Spleen (tissue), 11 donors: Measurements from ENCODE around the gene NEURL1. TPM values are rescaled to one million over a fixed set of nuclear protein-coding genes. Genes with fewer than 3 reads are reported as not detected.

Experiments used
- DNase-seq: peaks from one replicate; pipeline ENCODE4 v3.0.0-alpha.2; 2020
- H3K27ac ChIP-seq, 8 donors: fragments of 200-600 bp; sonication (generic) in 7 of 8; 1 replicate in 4 of 8; 2 replicates in 4 of 8; pipeline versions ENCODE4 v1.5.0 to v1.8.0; 2016 to 2021; ENCODE audit warnings: inconsistent platforms in 4 of 8, mild to moderate bottlenecking in 4 of 8, moderate library complexity in 1 of 8
- H3K27me3 ChIP-seq, 7 donors: fragments of 200-600 bp; sonication (generic) in 6 of 7; replicated peaks in 1 of 7; 1 replicate in 4 of 7; 2 replicates in 3 of 7; pipeline versions ENCODE4 v1.5.0 to v1.8.0; 2016 to 2021; ENCODE audit warnings: inconsistent platforms in 3 of 7, mild to moderate bottlenecking in 1 of 7
- H3K36me3 ChIP-seq, 6 donors: fragments of 200-600 bp; sonication (generic) in 5 of 6; 1 replicate in 4 of 6; 2 replicates in 2 of 6; pipeline versions ENCODE4 v1.5.0 to v1.8.0; 2016 to 2021; ENCODE audit warnings: inconsistent platforms in 2 of 6
- H3K4me1 ChIP-seq, 6 donors: fragments of 200-600 bp; sonication (generic) in 5 of 6; 1 replicate in 3 of 6; 2 replicates in 3 of 6; pipeline versions ENCODE4 v1.5.0 to v1.8.0; 2016 to 2021; ENCODE audit warnings: inconsistent platforms in 3 of 6
- H3K4me3 ChIP-seq, 8 donors: fragments of 200-600 bp; sonication (generic) in 7 of 8; 1 replicate in 4 of 8; 2 replicates in 4 of 8; pipeline versions ENCODE4 v1.5.0 to v1.8.0; 2016 to 2021; ENCODE audit warnings: inconsistent platforms in 4 of 8, mild to moderate bottlenecking in 4 of 8, moderate library complexity in 2 of 8
- H3K9me3 ChIP-seq, 8 donors: fragments of 200-600 bp; sonication (generic) in 7 of 8; 1 replicate in 4 of 8; 2 replicates in 4 of 8; pipeline versions ENCODE4 v1.5.0 to v1.8.0; 2016 to 2021; ENCODE audit warnings: inconsistent platforms in 4 of 8
- CTCF ChIP-seq, 11 experiments: fragments of 200-600 bp in 7 of 11; fragments of 450-650 bp in 4 of 11; sonication (generic) in 4 of 11; IDR thresholded peaks in 8 of 11; conservative IDR thresholded peaks in 3 of 11; 1 replicate in 7 of 11; 2 replicates in 4 of 11; pipeline versions ENCODE4 v1.4.0 to v1.8.0; 2016 to 2021; ENCODE audit warnings: antibody characterized with exemption in 11 of 11, inconsistent platforms in 4 of 11, mild to moderate bottlenecking in 1 of 11
- POLR2A ChIP-seq, 3 donors: fragments of 450-650 bp; IDR thresholded peaks; one replicate each; pipeline ENCODE4 v1.5.1; 2017; ENCODE audit warnings: antibody characterized with exemption in 3 of 3, mild to moderate bottlenecking in 1 of 3
- POLR2AphosphoS5 ChIP-seq, 3 donors: sonication (generic); formaldehyde crosslinking; IDR thresholded peaks; one replicate each; pipeline ENCODE4 v1.5.1; 2017; ENCODE audit warnings: antibody characterized with exemption in 3 of 3
- WGBS, 5 donors: extraction: QIAGEN DNeasy Blood & Tissue Kit in 3 of 5; methylation state at CpG; one replicate each; pipeline versions ENCODE4 v1.1.5 to v1.1.7; 2013 to 2018; 5-methylcytosine and 5-hydroxymethylcytosine counted together
- intact Hi-C: fragments of 100-400 bp; cut with DNase I; formaldehyde crosslinking; loops from one replicate; pipeline ENCODE4 v1.15.0; 2023; ENCODE audit warnings: low total_unique reads
- polyA plus RNA-seq, 3 donors: library from polyadenylated mRNA; stranded (reverse); fragments of 200-250 nt; gene quantifications; one replicate each; pipeline ENCODE4 v1.2.1, GENCODE V29; 2013
- total RNA-seq, 7 donors: library from RNA; depleted of rRNA in 3 of 7; stranded (reverse); fragments of >200 nt in 3 of 7; fragmentation: NEBNext Ultra II Directional in 4 of 7; extraction: Animal tissue kit (Norgen Biotek cat#: 25700) in 4 of 7; gene quantifications; one replicate each; pipeline versions ENCODE4 v1.1.0 to v1.2.1, GENCODE V29; 2016 to 2021
- donor health status: healthy with polysubstance abuse.
- donor health status: DM: no; HTN: no; CAD: no; lungs with moderate emphysema.
- donor health status: DM: no; HTN: no; CAD: no.
- donor health status: Bipolar disorder and iron deficiency.
- donor health status: healthy.
- donor health status: DM: no; HTN: no; CAD: no.
- donor health status: DM: yes; HTN: yes; CAD: no.

Gene NEURL1
- total and polyA plus RNA-seq, 10 donors, result 0.43 to 3.6 (median 2.3) TPM

GRCh38 chr10:103541616-103542015 lies 48.1 kb downstream of the NEURL1 start:
- Histone ChIP-seq H3K27me3 (peaks cover 0 to 26% (median 0%) of the 10 kb centered on the region in 7 donors), H3K27ac (no peak overlapping the region), H3K4me1 (peaks cover 8 to 18% (median 13%) of the 10 kb centered on the region in 6 donors), H3K4me3 (no peak overlapping the region), H3K9me3 (no peaks in the 10 kb centered on the region), H3K36me3 (no peaks in the 10 kb centered on the region)
- intact Hi-C loops, result no loop called here
- no peak for DNase-seq
- 84 to 96% (median 94%) methylated on average over 3 of the region's 3 CpGs for WGBS, 5 donors
- TF ChIP-seq POLR2A (IDR thresholded peaks at IDR 0.05) (no peak), CTCF (IDR thresholded peaks at IDR 0.05 in 8 of 11, conservative IDR thresholded peaks at IDR 0.05 in 3 of 11) (no peak), POLR2AphosphoS5 (IDR thresholded peaks at IDR 0.05) (no peak)

DNA sequence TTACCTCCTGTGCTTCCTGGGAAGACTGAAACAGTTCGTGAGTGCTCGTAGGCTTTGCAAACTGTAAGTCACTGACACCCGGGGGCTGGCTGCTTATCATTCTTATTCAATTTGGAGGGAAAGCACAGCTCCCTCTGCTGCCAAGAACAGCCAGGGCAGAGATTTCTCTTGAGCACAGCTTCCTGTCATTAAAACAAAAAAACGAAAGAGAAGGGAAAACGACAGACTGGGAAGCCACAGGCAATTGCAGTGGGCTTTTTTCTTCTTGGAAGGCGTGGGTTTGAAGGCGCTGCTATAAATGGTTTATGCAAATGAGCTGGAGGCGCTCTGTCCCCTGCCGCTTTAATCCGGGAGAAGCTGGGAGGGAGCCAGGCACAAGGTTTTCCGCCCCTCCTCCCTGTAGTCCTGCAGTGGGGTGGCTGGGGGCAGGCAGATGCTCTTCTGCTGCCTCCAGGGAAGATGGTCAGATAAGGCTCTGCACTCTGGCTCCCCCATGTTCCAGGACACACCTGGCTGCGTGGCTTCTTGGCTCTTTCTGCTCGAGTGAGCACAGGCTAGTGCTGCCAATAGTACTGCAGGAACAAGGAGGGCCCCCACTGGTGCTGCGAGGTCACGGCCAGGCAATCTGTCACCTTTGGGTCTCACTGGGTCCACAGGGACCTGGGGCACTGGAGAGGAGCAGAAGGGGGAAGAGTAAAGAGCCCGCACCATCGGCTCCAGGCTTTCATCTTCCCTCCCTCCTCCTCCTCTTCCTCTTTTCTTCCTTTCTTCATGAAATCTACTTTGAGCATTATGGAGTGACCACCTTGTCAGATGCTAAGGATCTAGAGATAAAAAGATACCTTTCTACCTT lies 49.5 kb downstream of the NEURL1 start:
- Histone ChIP-seq H3K4me3 (peak overlapping the region in 6 of 8 donors; percentile 19 to 63 (median 26)), H3K9me3 (no peaks in the 10 kb centered on the region), H3K27ac (peak overlapping the region in 1 of 8 donors; percentile 30), H3K36me3 (no peaks in the 10 kb centered on the region), H3K27me3 (peaks cover 0 to 18% (median 0%) of the 10 kb centered on the region in 7 donors), H3K4me1 (peaks cover 8 to 23% (median 13%) of the 10 kb centered on the region in 6 donors)
- intact Hi-C loops, result no loop called here
- 4 to 8% (median 6%) methylated on average over 15 to 17 of the region's 17 CpGs for WGBS, 5 donors
- TF ChIP-seq CTCF (IDR thresholded peaks at IDR 0.05 in 8 of 11, conservative IDR thresholded peaks at IDR 0.05 in 3 of 11) (peak in 7 of 11 experiments; percentile 28 to 58 (median 47)), POLR2AphosphoS5 (IDR thresholded peaks at IDR 0.05) (no peak)
- peak; percentile 64 for DNase-seq

DNA sequence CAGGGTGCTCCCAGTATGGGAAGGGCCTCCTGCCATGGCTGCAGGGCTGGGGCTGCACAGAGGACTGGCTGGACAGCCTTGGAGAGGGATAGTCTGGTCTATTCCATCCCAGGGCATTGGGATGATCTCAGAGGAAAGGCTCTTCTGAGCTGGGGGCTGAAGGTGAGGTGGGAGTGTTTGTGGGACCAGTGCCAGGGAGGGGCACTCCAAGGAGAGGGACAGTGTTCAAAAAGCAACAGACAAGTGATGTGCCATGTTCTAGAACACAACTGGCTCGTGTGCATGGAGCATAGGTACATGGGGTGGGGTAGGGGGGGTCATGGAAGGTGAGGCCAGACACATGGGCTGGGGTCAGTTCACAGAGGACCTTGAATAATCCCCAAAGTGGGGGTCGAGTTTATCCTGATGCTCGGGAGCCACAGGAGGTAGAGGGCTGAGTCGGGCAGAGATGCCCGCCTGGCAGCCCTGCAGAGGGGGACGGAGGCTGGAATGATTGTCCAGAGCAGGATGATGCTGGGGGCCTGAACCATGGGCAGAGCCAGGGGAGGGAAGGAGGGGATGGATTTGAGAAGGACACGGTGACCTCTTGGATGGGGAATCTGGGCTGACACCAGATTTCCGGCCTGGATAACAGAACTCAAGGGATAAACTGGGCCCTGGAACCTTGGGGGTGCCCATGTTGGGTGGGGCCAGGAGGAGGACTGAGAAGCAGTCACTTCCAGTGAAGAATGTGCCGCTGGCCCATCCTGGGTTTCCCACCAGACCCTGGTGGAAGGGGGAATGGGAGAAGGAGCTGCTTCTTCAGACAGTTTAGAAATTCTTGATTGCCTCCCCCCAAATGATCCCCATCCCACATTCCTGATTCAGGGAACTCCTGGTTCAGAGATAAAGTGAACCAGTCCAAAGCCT lies 50.4 kb downstream of the NEURL1 start:
- Histone ChIP-seq H3K36me3 (no peaks in the 10 kb centered on the region), H3K9me3 (no peaks in the 10 kb centered on the region), H3K27ac (no peak overlapping the region), H3K4me3 (peak overlapping the region in 1 of 8 donors; percentile 38), H3K27me3 (peaks cover 0 to 10% (median 0%) of the 10 kb centered on the region in 7 donors), H3K4me1 (peaks cover 8 to 23% (median 13%) of the 10 kb centered on the region in 6 donors)
- intact Hi-C loops, result no loop called here
- DNase-seq, result peak; percentile 55
- WGBS, 5 donors, result 88 to 94% (median 91%) methylated on average over 9 of the region's 9 CpGs
- TF ChIP-seq POLR2A (IDR thresholded peaks at IDR 0.05) (no peak), CTCF (IDR thresholded peaks at IDR 0.05 in 8 of 11, conservative IDR thresholded peaks at IDR 0.05 in 3 of 11) (no peak), POLR2AphosphoS5 (IDR thresholded peaks at IDR 0.05) (no peak)
